Sigmoid colon (tissue), 4 donors: ENCODE measurements around the gene AMBRA1.

Experiments used
- EP300 ChIP-seq, 4 donors: sonication (generic); formaldehyde crosslinking; IDR thresholded peaks; one replicate each; pipeline ENCODE4 v1.6.1; 2017; ENCODE audit warnings: antibody characterized with exemption in 4 of 4
- POLR2A ChIP-seq, 2 donors: fragments of 450-650 bp; IDR thresholded peaks; one replicate each; pipeline ENCODE4 v1.6.1; 2016; ENCODE audit warnings: antibody characterized with exemption in 2 of 2, mild to moderate bottlenecking in 2 of 2, moderate library complexity in 2 of 2
- POLR2AphosphoS5 ChIP-seq, 4 donors: sonication (generic); formaldehyde crosslinking; IDR thresholded peaks; one replicate each; pipeline ENCODE4 v1.6.1; 2017; ENCODE audit warnings: antibody characterized with exemption in 4 of 4
- TF ChIP-seq, protein P1 (sequence below), 4 experiments: fragments of 450-650 bp in 3 of 4; fragments of 200-600 bp in 1 of 4; IDR thresholded peaks; one replicate each; pipeline ENCODE4 v1.5.1; 2016 to 2019; ENCODE audit warnings: antibody characterized with exemption in 4 of 4, mild to moderate bottlenecking in 3 of 4, moderate library complexity in 2 of 4

- TF ChIP-seq, protein P1, sequence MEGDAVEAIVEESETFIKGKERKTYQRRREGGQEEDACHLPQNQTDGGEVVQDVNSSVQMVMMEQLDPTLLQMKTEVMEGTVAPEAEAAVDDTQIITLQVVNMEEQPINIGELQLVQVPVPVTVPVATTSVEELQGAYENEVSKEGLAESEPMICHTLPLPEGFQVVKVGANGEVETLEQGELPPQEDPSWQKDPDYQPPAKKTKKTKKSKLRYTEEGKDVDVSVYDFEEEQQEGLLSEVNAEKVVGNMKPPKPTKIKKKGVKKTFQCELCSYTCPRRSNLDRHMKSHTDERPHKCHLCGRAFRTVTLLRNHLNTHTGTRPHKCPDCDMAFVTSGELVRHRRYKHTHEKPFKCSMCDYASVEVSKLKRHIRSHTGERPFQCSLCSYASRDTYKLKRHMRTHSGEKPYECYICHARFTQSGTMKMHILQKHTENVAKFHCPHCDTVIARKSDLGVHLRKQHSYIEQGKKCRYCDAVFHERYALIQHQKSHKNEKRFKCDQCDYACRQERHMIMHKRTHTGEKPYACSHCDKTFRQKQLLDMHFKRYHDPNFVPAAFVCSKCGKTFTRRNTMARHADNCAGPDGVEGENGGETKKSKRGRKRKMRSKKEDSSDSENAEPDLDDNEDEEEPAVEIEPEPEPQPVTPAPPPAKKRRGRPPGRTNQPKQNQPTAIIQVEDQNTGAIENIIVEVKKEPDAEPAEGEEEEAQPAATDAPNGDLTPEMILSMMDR (IDR thresholded peaks at IDR 0.05) = no peak
- no peak for TF ChIP-seq EP300 (IDR thresholded peaks at IDR 0.05)
- TF ChIP-seq POLR2A (IDR thresholded peaks at IDR 0.05) = no peak
- TF ChIP-seq POLR2AphosphoS5 (IDR thresholded peaks at IDR 0.05) = no peak
These were observed 223.6 kb downstream of the AMBRA1 start for GRCh38 chr11:46370253-46370652.
